Activated CD4-positive, alpha-beta T cell treated with anti-CD3 and anti-CD28 coated beads, Interleukin-2, amount 10 ng/mL, durations not matched to agents 24 days and 14 days (primary cell): ENCODE data around the gene ATG4D. TPM values are rescaled to one million over a fixed set of nuclear protein-coding genes. Genes with fewer than 3 reads are reported as not detected.
"Not testable (repeated sequence)": the region's sequence is repeated elsewhere in the genome, so short reads cannot be mapped to it uniquely, and the experiment has no call there.

Experiments
- DNase-seq: peaks from one replicate; pipeline ENCODE4 v3.0.0; 2022
- H3K27ac Mint-ChIP-seq: one replicate; pipeline ENCODE4 v1.8.0; 2022; ENCODE audit warnings: mild to moderate bottlenecking, mixed read lengths
- H3K27me3 Mint-ChIP-seq: one replicate; pipeline ENCODE4 v1.8.0; 2022; ENCODE audit warnings: mixed read lengths
- H3K36me3 Mint-ChIP-seq: one replicate; pipeline ENCODE4 v1.8.0; 2022; ENCODE audit warnings: low read depth, mild to moderate bottlenecking, mixed read lengths
- H3K4me1 Mint-ChIP-seq: one replicate; pipeline ENCODE4 v1.8.0; 2021; ENCODE audit warnings: mixed read lengths
- H3K4me3 Mint-ChIP-seq: one replicate; pipeline ENCODE4 v1.8.0; 2022; ENCODE audit warnings: mild to moderate bottlenecking, moderate library complexity, mixed read lengths
- H3K9me3 Mint-ChIP-seq: one replicate; pipeline ENCODE4 v1.8.0; 2021; ENCODE audit warnings: mixed read lengths
- intact Hi-C: fragments of 100-400 bp; cut with micrococcal nuclease; formaldehyde crosslinking; loops from one replicate; pipeline ENCODE4 v1.15.1; 2023
- total RNA-seq: library from RNA; stranded (reverse); gene quantifications from 2 replicates; pipeline ENCODE4 v1.2.3, GENCODE V29; 2022

Gene ATG4D
- total RNA-seq, 1 donor from 2014 or later, result 40.8 TPM

DNA sequence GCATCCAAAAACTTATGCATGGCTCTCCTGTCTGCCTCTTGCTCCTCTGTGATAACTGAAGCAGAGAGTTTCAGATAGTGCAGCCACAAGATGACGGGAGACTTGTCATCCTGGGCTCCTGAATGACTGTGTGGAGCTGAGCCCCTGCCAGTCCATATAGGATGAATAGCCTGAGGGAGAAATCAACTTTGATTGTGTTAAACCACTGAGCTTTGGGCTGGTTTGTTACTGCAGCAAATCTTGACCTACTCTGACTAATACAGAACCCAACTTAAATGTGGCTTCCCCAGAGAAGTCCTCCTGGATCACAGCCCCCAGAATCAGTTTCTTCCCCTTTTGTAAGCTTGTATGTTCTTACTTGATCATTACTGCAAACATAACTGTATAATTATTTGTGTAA lies 11.2 kb upstream of the ATG4D start:
- Mint-ChIP-seq H3K4me1 (no peaks in the 10 kb centered on the region), H3K4me3 (no peak overlapping the region), H3K9me3 (no peaks in the 10 kb centered on the region), H3K27ac (no peak overlapping the region), H3K36me3 (no peaks in the 10 kb centered on the region), H3K27me3 (peaks cover 14% of the 10 kb centered on the region)
- intact Hi-C loops, result no loop called here
- no peak for DNase-seq

DNA sequence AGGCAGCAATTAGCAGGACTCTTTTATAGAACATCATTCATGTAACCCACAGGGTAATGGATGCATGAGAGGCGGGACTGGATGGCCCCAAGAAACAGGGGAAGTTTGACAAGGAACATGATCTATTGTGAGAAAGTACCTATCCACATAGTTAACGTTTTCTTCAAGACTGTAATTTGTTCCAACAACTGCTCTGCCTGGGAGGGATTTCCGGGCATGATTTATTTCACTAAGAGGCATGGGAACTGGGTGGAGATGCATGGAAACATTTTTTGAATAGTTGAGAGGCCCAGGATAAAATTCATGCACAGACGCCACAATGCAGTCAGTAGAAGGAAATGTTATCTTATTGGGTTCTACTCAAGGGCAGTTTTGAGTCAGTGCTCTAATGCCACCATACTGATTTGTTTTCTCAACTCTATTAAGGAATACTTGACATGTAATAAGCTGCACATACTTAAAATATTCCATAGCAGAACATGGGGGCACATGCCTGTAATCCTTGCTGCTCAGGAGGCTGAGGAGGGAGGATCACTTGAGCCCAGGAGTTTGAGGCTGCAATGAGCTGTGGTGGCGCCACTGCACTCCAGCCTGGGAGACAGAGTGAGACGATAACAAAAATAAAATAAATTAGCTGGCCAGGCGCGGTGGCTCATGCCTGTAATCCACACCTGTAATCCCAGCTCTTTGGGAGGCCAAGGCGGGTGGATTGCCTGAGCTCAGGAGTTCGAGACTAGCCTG lies 9.9 kb upstream of the ATG4D start:
- Mint-ChIP-seq H3K27ac (no peak overlapping the region), H3K27me3 (peaks cover 25% of the 10 kb centered on the region), H3K9me3 (no peaks in the 10 kb centered on the region), H3K36me3 (no peaks in the 10 kb centered on the region), H3K4me3 (no peak overlapping the region), H3K4me1 (no peaks in the 10 kb centered on the region)
- no peak for DNase-seq
- intact Hi-C loops, result no loop called here

DNA sequence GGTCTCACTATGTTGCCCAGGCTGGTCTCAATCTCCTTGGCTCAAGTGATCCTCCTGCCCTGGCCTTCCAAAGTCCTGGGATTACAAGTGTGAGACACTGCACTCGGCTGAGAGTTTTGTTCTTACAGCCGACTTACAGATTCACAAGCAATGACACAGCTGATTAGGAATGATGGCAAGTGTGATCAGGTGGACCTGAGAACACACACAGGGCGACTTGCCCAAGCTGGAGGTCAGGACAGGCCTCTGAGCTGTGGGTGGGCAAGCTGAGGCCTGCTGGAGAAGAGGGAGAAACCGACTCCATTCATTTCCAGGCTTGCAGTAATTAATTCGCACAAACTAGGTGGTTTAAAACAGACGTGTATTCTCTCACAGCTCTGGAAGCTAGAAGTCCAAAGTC lies 8.1 kb upstream of the ATG4D start:
- Mint-ChIP-seq H3K4me1 (no peaks in the 10 kb centered on the region), H3K36me3 (no peaks in the 10 kb centered on the region), H3K27ac (no peak overlapping the region), H3K9me3 (no peaks in the 10 kb centered on the region), H3K4me3 (no peak overlapping the region), H3K27me3 (peaks cover 37% of the 10 kb centered on the region)
- intact Hi-C loops, result no loop called here
- no peak for DNase-seq

- Mint-ChIP-seq H3K4me3 (no peak overlapping the region), H3K36me3 (no peaks in the 10 kb centered on the region), H3K27me3 (peaks cover 32% of the 10 kb centered on the region), H3K27ac (no peak overlapping the region), H3K4me1 (peaks cover 3% of the 10 kb centered on the region), H3K9me3 (no peaks in the 10 kb centered on the region)
- intact Hi-C loops, result no loop called here
- DNase-seq, result no peak
Measured at GRCh38 chr19:10537668-10538067, 6.0 kb upstream of the ATG4D start.

GRCh38 chr19:10538204-10538983 lies 5.3 kb upstream of the ATG4D start:
- Mint-ChIP-seq H3K36me3 (no peaks in the 10 kb centered on the region), H3K9me3 (no peaks in the 10 kb centered on the region), H3K27ac (no peak overlapping the region), H3K4me3 (no peak overlapping the region), H3K4me1 (peaks cover 5% of the 10 kb centered on the region), H3K27me3 (peaks cover 31% of the 10 kb centered on the region)
- DNase-seq, result no peak
- intact Hi-C loops, result no loop called here

DNA sequence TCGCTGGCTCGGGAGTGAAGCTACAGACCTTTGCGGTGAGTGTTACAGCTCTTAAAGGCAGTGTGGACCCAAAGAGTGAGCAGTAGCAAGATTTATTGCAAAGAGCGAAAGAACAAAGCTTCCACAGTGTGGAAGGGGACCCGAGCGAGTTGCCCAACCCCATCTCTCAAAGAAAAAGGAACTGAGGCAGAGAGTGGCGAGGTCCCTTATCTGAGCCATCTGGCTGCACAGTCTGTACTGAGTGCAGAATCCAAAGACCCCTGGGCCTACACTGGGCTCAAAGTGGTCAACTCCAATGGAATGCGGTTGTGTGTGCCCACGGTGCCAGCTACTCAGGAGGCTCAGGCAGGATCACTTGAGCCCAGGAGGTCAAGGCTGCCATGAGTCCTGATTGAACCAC lies 4.7 kb upstream of the ATG4D start:
- H3K36me3 Mint-ChIP-seq, intact Hi-C loops, H3K4me1 Mint-ChIP-seq, H3K27ac Mint-ChIP-seq, H3K9me3 Mint-ChIP-seq, H3K4me3 Mint-ChIP-seq: not testable (repeated sequence)
- peak; percentile 50 for DNase-seq
- peaks cover 31% of the 10 kb centered on the region for H3K27me3 Mint-ChIP-seq

DNA sequence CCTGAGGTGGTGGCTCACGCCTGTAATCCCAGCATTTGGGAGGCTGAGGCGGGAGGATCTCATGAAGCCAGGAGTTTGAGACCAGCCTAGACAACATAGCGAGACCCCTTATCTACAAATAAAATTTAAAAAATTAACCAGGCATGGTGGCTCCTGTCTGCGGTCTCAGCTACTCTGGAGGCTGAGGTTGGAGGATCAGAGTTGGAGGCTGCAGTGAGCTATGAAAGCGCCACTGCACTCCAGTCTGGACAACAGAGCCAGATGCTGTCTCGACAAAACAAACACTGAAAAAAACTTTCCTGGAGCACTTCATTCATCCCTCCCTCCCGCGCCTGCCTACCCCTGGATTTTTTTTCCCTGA lies 665 bp upstream of the ATG4D start:
- H3K4me1 Mint-ChIP-seq, result peaks cover 13% of the 10 kb centered on the region
- peaks cover 19% of the 10 kb centered on the region for H3K27me3 Mint-ChIP-seq
- DNase-seq, result no peak
- H3K4me3 Mint-ChIP-seq, result peak overlapping the region; percentile 79
- no peaks in the 10 kb centered on the region for H3K9me3 Mint-ChIP-seq
- intact Hi-C loops, result loop anchor here (1.0 to 2.0 kb wide), 2 partner anchors 26 to 29 kb away; partner anchors contain the start of gene CDKN2D
- no peak overlapping the region for H3K27ac Mint-ChIP-seq
- peaks cover 5% of the 10 kb centered on the region for H3K36me3 Mint-ChIP-seq

DNA sequence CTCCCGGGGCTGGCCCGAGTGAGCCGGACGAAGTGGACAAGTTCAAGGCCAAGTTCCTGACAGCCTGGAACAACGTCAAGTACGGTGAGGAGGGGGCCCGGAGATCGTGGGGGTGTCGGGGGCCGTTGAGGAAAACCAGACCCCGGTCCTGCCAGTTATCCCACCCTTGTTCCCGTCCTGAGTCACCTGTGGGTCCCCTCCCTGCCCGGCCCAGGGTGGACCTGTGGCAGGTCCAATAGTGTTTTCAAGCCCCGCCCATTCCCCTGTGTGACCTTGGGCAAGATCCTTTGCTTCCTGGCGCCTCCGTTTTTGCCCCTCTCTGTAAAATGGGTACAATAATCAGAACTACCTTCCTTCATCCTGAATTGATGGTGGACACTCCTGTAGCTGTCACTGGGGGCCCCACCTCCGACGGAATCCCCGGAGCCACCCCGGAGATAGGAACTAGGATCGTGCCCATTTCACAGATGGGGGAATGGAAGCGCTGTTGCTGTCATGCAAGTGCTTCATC lies 593 bp downstream of the ATG4D start:
- H3K4me3 Mint-ChIP-seq, result peak overlapping the region; percentile 90
- intact Hi-C loops, result no loop called here
- H3K4me1 Mint-ChIP-seq, result peaks cover 13% of the 10 kb centered on the region
- peak overlapping the region; percentile 84 for H3K27ac Mint-ChIP-seq
- peaks cover 15% of the 10 kb centered on the region for H3K36me3 Mint-ChIP-seq
- DNase-seq, result peak; percentile 77
- no peaks in the 10 kb centered on the region for H3K9me3 Mint-ChIP-seq
- peaks cover 8% of the 10 kb centered on the region for H3K27me3 Mint-ChIP-seq

GRCh38 chr19:10544753-10545251 lies 1.1 kb downstream of the ATG4D start:
- Mint-ChIP-seq H3K27me3 (peaks cover 7% of the 10 kb centered on the region), H3K4me1 (peaks cover 13% of the 10 kb centered on the region), H3K27ac (peak overlapping the region; percentile 84), H3K4me3 (peak overlapping the region; percentile 90), H3K9me3 (no peaks in the 10 kb centered on the region), H3K36me3 (peaks cover 17% of the 10 kb centered on the region)
- intact Hi-C loops, result no loop called here
- DNase-seq, result no peak

DNA sequence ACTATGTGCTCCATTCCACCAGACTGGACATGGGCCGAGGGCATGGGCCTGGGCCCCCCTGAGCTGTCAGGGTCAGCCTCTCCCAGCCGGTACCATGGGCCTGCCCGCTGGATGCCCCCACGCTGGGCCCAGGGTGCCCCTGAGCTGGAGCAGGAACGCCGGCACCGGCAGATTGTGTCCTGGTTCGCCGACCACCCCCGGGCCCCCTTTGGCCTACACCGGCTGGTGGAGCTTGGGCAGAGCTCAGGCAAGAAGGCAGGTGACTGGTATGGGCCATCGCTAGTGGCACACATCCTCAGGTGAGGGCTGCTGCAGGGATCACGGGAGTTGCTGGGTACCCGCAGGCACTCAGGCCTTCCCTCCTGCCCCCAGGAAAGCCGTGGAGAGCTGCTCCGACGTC lies 3.1 kb downstream of the ATG4D start:
- DNase-seq, result no peak
- no peaks in the 10 kb centered on the region for H3K27me3 Mint-ChIP-seq
- no peak overlapping the region for H3K27ac Mint-ChIP-seq
- no peaks in the 10 kb centered on the region for H3K9me3 Mint-ChIP-seq
- H3K4me3 Mint-ChIP-seq, result no peak overlapping the region
- H3K36me3 Mint-ChIP-seq, result peaks cover 27% of the 10 kb centered on the region
- peaks cover 17% of the 10 kb centered on the region for H3K4me1 Mint-ChIP-seq
- intact Hi-C loops, result no loop called here

DNA sequence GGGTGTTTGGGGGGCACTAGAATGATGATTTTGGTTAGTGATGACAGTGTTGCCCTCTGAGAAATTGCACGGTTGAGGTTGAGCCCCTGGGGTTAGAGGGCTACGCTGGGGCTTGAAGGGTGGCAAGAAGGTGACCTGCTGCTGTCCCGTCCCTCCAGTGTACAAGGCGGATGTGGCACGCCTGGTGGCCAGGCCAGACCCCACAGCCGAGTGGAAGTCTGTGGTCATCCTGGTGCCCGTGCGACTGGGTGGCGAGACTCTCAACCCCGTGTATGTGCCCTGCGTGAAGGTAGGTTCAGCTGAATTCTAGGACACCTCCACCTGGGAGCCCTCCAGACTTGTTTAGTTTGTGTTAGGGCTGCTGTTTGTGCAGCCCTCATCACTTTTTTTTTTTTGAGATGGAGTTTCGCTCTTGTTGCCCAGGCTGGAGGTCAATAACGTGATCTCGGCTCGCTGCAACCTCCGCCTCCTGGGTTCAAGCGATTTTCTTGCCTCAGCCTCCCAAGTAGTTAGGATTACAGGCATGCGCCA lies 5.1 kb downstream of the ATG4D start:
- H3K27me3 Mint-ChIP-seq, result no peaks in the 10 kb centered on the region
- no peak overlapping the region for H3K4me3 Mint-ChIP-seq
- DNase-seq, result no peak
- intact Hi-C loops, result no loop called here
- H3K9me3 Mint-ChIP-seq, result no peaks in the 10 kb centered on the region
- peaks cover 29% of the 10 kb centered on the region for H3K4me1 Mint-ChIP-seq
- H3K36me3 Mint-ChIP-seq, result peaks cover 43% of the 10 kb centered on the region
- H3K27ac Mint-ChIP-seq, result no peak overlapping the region

- H3K36me3 Mint-ChIP-seq, result peaks cover 49% of the 10 kb centered on the region
Measured at GRCh38 chr19:10549733-10550132, 6.0 kb downstream of the ATG4D start.

DNA sequence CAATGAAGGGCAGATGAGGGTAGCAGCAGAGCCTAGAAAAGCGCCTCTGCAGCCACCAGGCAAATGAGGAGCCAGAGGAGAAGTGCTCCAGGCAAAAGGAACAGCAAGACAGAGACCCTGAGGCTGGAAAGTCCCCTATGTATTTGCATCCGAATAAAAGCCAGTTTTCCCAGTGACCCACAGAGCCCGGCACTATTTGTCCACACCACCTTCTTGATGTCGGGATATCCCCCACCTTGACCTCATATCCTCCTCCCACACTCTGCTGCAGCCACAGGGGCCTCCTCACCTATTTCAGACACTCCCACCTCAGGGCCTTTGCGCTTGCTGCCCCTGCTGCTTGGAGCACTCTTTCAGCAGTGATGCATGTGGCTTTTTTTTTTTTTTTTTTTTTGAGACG lies 6.6 kb downstream of the ATG4D start:
- no peaks in the 10 kb centered on the region for H3K27me3 Mint-ChIP-seq
- intact Hi-C loops, result loop anchor here (5.0 kb wide), 1 partner anchor 38 kb away; no protein-coding TSS in a partner anchor
- H3K36me3 Mint-ChIP-seq, result peaks cover 51% of the 10 kb centered on the region

More at GRCh38 chr19:10549733-10550132, 6.0 kb downstream of the ATG4D start:
- Mint-ChIP-seq H3K4me1 (peaks cover 38% of the 10 kb centered on the region), H3K27me3 (no peaks in the 10 kb centered on the region), H3K9me3 (no peaks in the 10 kb centered on the region), H3K4me3 (no peak overlapping the region), H3K27ac (no peak overlapping the region)
- intact Hi-C loops, result loop anchor here (5.0 kb wide), 1 partner anchor 37 kb away; no protein-coding TSS in a partner anchor
- no peak for DNase-seq

DNA sequence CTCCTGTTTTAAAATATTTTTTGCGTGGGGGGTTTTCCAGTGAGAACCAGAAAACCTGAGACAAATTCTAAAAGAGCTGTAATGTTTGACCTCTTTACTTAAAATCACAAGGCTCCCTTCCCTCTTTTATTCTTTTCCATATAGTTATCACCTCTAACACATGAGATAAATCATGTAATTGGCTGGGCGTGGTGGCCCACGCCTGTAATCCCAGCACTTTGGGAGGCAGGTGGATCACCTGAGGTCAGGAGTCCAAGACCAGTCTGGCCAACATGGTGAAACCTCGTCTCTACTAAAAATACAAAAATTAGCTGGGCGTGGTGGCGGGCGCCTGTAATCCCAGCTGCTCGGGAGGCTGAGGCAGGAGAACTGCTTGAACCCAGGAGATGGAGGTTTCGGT lies 7.3 kb downstream of the ATG4D start:
- not testable (repeated sequence) for H3K27me3 Mint-ChIP-seq, H3K9me3 Mint-ChIP-seq, H3K4me3 Mint-ChIP-seq, DNase-seq, H3K27ac Mint-ChIP-seq
- peaks cover 43% of the 10 kb centered on the region for H3K4me1 Mint-ChIP-seq
- intact Hi-C loops, result loop anchor here (5.0 kb wide), 1 partner anchor 39 kb away; no protein-coding TSS in a partner anchor
- H3K36me3 Mint-ChIP-seq, result peaks cover 55% of the 10 kb centered on the region

More for the DNA sequence above, 6.6 kb downstream of the ATG4D start:
- no peak overlapping the region for H3K27ac Mint-ChIP-seq
- DNase-seq, result no peak
- no peaks in the 10 kb centered on the region for H3K9me3 Mint-ChIP-seq
- no peak overlapping the region for H3K4me3 Mint-ChIP-seq
- H3K4me1 Mint-ChIP-seq, result peaks cover 38% of the 10 kb centered on the region
